Activated T-cell treated with anti-CD3 and anti-CD28 coated beads, Interleukin-2, amount 50 U/mL, for 1 hour (primary cell): ENCODE measurements around the gene CCDC201.

ENCODE experiments used
- DNase-seq: peaks from one replicate; pipeline ENCODE4 v3.0.0-alpha.2; 2020

Gene CCDC201

GRCh38 chr7:45892407-45893035 is 19.6 kb upstream of the CCDC201 start:
- no peak for DNase-seq

- no peak for DNase-seq
Measured at GRCh38 chr7:45891462-45892402, 18.9 kb upstream of the CCDC201 start.

- no peak for DNase-seq
Measured at GRCh38 chr7:45890902-45891461, 18.1 kb upstream of the CCDC201 start.

GRCh38 chr7:45890125-45890901 is 17.4 kb upstream of the CCDC201 start:
- no peak for DNase-seq

GRCh38 chr7:45889367-45890067 is 16.6 kb upstream of the CCDC201 start:
- DNase-seq: no peak

GRCh38 chr7:45888993-45889366 is 16.1 kb upstream of the CCDC201 start:
- no peak for DNase-seq

GRCh38 chr7:45888185-45888992 is 15.5 kb upstream of the CCDC201 start, which contains the start of gene IGFBP1:
Gene IGFBP1 (plus strand): TSS chr7:45888488. CDS start chr7:45888653, 165 bp downstream.
- DNase-seq: no peak

- no peak for DNase-seq
Measured at GRCh38 chr7:45886931-45887667, 14.2 kb upstream of the CCDC201 start.

GRCh38 chr7:45885264-45885882 is 12.5 kb upstream of the CCDC201 start:
- DNase-seq: no peak

- DNase-seq: no peak
Measured at GRCh38 chr7:45884136-45884535, 11.3 kb upstream of the CCDC201 start.

- DNase-seq: no peak
Measured at GRCh38 chr7:45882465-45882810, 9.6 kb upstream of the CCDC201 start.

GRCh38 chr7:45881759-45882464 is 9.0 kb upstream of the CCDC201 start:
- DNase-seq: no peak

GRCh38 chr7:45881280-45881758 is 8.4 kb upstream of the CCDC201 start:
- DNase-seq: no peak

GRCh38 chr7:45880433-45880860 is 7.6 kb upstream of the CCDC201 start:
- DNase-seq: no peak

GRCh38 chr7:45878457-45879144 is 5.7 kb upstream of the CCDC201 start:
- no peak for DNase-seq

GRCh38 chr7:45876519-45876918 is 3.6 kb upstream of the CCDC201 start:
- no peak for DNase-seq

GRCh38 chr7:45874408-45875131 is 1.7 kb upstream of the CCDC201 start:
- DNase-seq: no peak

GRCh38 chr7:45873355-45873754 is 473 bp upstream of the CCDC201 start:
- no peak for DNase-seq
